Iris pigment epithelial cell (primary cell): ENCODE data around the gene TRIP10.
"Not testable (repeated sequence)": the region's sequence is repeated elsewhere in the genome, so short reads cannot be mapped to it uniquely, and the experiment has no call there.

Experiments used
- DNase-seq: peaks from one replicate; pipeline ENCODE4 v3.0.0-alpha.2; 2011; ENCODE audit warnings: low read depth

The TRIP10 gene

DNA sequence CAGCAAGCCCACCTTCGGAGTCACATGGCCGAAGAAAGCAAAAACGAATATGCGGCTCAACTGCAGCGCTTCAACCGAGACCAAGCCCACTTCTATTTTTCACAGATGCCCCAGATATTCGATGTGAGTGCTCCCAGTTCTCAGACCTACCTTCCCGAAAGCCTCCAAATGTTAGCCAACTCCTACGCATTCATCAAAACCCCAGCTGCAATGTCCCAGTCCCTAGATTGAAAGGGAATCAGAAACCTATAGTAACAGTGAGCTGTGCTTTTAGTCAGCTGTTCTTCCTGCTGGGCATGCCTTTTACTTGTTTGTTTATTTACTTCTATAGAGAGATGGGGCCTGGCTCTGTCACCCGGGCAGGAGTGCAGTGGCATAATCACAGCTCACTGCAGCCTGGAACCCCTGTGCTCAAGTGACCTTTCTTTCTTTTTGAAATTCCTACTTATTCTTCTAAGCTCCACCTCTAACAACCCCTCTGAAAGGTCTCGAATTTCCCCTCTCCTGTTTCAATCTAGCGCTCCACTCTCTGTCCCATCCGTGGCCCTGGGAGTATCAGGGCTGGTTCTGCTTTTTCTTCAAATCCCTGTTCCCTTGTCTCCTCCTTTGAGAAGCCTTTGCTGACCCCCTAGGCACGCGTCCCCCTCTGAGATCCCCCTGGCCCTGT lies 4.4 kb downstream of the TRIP10 start:
- peak; percentile 53 for DNase-seq

DNA sequence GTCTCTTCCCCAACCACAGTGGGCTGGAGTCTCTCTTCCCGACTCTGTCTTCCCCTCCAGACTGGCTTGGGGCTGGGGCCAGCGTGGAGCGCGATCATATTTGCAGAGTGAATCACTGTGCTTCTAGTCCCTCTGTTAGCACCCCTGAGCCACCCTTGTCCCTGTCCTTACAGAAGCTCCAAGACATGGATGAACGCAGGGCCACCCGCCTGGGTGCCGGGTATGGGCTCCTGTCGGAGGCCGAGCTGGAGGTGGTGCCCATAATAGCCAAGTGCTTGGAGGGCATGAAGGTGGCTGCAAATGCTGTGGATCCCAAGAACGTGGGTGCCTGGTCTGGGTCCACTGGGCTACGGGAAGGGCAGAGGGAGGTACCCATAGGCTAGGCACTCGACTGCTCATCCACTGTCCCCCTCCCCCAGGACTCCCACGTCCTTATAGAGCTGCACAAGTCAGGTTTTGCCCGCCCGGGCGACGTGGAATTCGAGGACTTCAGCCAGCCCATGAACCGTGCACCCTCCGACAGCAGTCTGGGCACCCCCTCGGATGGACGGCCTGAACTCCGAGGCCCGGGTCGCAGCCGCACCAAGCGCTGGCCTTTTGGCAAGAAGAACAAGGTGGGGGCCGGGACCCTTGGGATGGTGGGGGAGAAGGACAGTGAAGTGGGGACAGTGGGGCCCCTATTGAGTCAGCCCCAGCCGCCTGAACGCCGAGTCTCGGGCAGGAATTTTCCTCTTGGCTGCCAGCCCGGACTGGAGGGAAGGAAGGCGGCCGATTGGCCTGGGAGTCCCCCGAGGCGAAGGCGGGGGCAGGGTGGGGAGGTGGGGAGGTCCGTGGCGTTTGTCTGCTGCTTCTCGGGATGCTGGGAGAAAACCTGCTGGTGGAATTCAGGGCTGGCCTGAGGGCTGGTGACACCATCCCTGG lies 5.2 kb downstream of the TRIP10 start:
- DNase-seq, result peak; percentile 89

DNA sequence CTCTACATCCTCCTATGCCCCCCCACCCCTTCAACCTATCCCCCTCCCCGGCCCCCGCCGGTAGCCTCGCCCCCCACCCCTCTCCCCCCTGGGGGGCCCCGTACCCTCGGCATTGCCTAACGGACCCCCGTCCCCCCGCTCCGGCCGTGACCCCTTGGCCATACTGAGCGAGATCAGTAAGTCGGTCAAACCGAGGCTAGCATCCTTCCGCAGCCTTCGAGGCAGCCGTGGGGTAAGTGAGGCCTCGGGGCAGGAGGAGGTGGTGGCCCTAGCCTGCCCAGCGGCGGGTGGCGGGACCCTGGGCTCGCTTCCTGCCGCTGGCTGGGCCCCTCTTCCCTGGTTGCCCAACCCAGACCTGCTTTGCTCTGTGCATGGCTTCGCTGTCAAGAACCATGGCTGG lies 6.5 kb downstream of the TRIP10 start:
- no peak for DNase-seq

DNA sequence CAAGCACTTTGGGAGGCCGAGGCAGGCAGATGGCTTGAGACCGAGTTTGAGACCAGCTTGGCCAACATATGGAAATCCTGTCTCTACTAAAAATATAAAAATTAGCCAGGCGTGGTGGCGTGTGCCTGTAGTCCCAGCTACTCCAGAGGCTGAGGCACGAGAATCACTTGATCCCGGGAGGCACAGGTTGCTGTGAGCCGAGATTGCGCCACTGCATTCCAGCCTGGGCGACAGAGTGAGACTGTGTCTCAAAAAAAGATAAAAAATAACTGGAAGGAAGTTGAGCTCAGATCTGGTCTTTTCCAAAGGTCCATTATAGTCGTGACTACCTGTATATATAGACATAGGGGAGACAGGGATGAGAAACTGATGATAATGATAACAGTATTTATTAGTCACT lies 9.1 kb downstream of the TRIP10 start:
- DNase-seq, result not testable (repeated sequence)

DNA sequence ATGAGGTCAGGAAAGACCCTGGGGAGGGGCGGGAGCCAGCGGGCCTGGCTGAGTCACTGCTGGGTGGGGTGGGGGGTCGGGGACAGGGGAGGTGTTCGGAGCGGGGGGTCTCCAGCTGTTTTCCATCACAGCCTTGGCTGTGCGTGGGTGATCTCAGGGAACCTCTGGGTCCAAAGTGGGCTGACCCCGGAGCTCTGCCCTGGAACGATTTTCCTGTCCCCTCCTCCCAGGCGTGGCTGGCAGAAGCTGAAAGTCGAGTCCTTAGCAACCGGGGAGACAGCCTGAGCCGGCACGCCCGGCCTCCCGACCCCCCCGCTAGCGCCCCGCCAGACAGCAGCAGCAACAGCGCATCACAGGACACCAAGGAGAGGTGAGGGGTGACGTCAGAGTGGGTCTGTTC lies 10.6 kb downstream of the TRIP10 start:
- DNase-seq, result no peak

DNA sequence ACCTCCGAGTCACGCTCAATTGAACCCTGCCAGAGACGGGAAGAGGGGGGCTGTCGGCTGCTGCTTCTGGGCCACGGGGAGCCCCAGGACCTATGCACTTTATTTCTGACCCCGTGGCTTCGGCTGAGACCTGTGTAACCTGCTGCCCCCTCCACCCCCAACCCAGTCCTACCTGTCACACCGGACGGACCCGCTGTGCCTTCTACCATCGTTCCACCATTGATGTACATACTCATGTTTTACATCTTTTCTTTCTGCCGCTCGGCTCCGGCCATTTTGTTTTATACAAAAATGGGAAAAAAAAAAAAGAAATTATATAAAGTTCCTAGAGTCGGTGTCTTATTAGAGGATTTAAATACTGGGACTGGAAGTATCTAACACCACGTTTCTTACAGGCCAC lies 11.7 kb downstream of the TRIP10 start:
- no peak for DNase-seq

DNA sequence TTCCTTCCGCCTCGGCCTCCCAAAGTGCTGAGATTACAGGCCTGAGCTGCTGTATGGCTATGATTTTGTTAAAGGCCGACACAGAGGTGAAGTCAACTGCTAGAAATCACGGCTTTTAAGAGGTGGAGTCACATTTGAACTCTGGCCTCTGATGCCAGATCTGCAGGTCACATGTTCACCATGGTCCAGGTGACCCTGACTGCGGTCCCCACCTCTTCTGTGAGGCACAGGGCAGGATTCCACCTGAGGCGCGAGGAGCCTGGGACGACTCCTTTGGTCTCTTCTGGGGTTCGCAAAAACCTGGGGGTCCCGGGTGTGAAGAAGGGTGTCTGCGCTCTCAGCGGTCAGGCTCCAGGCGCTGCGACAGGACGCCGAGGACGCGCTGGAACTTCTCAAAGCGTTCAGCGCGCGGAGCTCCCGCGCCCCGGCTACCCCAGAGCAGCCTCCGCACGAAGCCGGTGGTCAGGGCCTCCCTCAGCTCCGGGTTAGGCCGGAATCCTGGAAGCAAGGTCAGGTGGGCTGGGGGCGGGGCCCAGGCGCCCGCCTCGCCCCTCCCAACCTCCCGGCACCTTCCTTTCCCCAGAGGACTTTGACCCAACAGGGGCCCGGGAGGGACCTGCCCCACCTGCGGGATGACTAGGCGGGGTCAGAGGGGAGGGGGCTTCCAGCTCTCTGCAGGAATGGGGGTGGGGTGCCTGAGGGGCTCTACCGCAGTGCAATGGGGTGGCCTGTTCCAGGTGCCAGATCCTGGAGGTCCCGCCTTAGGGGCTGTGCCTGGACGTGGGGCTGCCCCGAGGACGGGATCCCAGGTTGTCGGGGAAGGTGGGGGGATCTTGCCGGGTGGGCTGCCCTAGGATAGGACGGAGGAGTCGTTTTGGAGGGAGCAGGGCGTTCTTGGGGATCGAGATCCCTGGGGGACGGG lies 13.0 kb downstream of the TRIP10 start:
- DNase-seq, result no peak

DNA sequence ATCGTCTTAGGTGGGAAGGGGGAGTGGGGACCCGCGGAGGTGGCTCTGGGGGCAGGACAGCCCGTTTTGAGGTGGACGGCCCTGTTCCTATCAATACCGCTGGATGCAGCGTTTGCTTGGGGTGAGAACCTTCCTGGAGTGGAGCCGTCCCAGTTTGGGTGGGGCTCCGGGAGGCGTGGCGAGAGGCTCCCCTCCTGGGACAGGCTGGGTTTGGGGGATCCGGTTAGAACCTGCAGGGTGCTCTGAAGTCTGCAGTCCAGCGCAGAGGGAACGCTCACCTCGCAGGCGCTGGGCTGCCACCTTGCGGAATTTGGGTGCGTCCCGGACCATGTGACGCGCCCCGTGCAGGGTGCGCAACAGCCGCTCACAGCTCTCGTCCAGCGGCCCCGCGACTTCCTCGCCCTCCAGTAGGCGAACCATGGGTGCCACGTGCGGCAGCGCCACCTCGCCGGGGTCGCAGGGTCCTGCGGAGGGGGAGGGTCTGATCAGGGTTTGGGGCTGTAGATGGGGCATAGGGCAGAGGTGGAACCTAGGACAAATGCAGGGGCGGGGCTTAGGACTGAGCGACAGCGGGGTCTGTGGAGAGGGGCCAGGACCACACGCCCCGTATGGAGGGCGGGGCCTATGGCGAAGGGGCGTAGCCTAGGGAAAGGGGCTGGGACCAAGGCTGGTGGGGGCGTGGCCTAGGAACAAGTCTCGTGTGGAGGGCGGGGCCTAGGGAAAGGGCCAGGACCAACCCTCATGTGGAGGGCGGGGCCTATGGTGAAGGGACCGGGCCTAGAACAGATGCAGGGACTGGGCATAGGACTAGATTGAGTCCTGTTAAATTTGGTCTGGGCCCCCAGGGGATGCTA lies 13.9 kb downstream of the TRIP10 start:
- peak; percentile 75 for DNase-seq

DNA sequence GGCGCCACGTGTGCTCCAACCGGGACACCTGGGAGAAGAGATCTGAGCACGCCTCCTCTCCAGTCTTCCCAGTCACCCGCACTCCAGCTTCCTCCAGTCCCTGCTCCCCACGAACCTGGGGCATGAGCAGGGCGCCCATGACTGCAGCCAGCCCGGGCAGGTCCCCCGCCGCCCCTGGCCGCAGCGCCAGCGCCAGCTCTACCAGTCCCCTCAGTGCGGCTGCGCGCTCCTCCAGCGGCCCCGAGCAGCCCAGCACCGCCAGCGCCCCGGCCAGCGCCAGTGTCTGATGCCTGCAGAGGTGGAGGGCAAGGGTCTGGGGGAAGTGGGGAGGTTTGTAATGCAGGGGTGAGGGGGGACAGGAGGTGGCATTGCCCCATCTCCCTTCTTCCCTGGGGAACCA lies 14.7 kb downstream of the TRIP10 start:
- DNase-seq, result no peak

DNA sequence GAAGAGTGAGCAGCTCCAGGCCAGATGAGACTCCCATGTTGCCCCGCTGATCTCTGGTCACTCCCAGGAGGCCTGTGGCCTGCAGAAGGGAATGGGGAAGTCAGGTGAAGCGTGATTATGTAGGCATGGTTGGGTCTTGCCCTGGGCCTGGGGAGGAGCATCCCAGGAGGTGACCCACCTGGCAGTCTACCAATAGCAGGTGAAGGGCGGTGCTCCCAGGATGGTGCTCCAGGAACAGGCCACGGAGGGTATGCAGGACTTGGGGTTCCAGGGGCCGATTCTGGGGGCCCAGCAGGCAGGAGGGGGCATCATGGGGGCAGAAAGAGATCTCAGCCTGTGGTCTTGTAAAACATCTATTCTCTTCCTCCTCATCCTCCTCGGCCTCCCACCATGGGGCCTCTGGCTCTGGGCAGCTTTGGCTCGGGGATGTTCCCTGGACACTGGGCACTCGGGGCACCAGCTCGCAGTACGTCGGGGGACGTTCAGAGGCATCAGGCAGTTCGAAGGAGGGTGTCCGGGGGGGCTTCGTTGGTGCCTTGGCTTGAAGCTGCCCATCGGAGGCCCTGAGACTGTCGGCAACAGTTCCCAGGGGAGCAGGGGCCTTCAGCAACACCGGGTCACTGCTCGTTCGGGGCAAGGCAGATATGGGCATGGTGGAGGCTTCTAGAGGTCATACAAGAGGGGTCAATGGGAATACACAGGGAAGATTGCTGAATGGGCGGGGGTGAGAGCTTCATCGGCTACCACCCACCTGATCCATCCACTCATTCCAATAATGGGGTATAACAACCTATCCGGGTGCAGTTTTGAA lies 15.4 kb downstream of the TRIP10 start:
- no peak for DNase-seq

DNA sequence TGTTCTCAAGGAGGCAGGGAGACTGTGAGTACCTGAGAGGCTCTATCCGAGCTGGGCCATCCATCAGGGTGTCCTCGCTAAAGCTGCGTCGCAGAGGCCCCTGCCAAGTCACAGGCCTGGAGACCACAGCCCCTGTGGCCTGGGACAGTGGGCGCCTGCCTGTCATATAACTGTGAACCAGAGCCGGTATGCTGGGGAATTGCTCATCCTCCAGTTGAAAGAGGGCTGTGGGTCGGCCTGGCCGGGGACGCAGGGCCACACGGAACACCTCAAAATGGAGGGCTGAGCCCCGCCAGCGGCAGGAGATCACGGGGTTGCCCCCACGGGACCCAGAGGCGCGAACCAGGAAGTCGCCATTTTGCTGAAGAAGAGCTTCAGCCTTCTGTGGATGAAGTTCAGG lies 21.1 kb downstream of the TRIP10 start:
- no peak for DNase-seq

DNA sequence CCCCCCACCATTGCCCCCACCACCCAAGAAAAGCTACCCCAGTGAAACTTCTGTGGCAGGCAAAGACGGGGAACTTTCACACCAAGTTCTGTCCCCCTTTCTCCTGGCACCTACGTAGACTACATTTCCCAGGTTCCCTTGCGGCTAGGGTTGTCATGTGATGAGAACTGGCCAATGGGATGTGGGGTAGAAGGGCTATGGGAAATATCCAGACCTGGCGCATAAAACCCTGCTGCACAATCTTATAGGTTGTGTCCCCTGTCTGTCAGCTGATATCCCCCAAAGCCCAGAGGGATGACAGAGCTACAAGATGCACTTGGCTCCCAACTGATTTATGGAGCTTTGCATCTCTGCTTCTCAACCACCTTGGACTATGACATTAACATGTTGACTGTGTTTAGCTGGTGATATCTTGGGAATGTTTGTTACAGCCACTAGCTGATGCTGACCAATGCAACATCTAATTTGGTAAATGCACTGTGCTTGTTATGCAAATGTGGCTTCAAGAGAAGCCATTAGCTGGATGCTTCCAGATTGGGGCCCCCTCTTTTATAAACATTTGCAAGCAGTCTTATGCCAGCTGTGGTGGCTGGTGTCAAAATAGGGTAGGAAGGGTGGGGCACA lies 21.7 kb downstream of the TRIP10 start:
- no peak for DNase-seq

DNA sequence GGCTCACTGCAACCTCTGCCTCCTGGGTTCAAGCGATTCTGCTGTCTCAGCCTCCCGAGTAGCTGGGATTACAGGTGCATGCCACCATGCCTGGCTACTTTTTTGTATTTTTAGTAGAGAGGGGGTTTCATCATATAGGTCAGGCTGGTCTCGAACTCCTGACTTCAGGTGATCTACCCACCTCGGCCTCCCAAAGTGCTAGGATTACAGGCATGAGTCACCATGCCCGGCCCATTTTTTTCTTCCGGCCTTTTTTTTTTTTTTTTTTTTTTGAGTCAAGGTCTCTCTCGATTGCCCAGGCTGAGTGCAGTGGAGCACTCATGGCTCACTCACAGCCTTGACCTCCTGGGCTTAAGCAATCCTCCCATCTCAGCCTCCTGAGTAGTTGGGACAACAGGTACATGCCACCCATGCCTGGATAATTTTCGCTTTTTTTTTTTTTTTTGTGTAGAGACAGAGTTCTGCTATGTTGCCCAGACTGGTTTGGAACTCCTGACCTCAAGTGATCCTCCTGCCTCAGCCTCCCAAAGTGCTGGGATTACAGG lies 22.8 kb downstream of the TRIP10 start:
- DNase-seq, result not testable (repeated sequence)

DNA sequence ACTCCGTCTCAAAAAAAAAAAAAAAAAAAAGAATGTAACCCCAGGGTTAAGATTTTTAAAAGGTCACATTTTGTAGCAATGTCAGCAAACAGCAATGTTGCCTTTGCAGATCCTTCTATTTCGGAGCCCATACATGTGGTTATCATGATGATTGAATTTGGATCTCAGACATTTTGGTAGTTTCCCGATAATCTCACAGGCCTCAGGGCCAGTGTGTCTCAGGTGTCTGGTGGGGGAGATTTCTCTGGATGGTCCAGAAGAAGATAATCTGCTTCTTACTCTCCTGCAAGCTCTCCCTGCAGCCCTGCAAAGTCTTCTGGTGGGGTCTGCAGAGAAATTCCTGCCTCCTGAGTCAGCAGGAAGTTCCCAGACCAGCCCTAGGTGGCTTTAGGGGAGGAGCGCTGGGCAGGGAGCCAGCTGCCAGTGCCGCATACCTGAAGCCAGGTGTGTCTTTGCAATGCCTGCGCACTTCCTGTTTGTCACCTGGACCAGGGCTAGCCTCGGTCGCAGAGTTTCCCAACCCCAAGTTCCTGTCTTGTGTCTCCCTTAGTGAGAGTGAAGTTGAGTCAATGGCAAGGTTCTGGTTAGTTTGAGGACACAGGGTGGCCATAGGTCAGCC lies 26.4 kb downstream of the TRIP10 start:
- DNase-seq, result no peak

DNA sequence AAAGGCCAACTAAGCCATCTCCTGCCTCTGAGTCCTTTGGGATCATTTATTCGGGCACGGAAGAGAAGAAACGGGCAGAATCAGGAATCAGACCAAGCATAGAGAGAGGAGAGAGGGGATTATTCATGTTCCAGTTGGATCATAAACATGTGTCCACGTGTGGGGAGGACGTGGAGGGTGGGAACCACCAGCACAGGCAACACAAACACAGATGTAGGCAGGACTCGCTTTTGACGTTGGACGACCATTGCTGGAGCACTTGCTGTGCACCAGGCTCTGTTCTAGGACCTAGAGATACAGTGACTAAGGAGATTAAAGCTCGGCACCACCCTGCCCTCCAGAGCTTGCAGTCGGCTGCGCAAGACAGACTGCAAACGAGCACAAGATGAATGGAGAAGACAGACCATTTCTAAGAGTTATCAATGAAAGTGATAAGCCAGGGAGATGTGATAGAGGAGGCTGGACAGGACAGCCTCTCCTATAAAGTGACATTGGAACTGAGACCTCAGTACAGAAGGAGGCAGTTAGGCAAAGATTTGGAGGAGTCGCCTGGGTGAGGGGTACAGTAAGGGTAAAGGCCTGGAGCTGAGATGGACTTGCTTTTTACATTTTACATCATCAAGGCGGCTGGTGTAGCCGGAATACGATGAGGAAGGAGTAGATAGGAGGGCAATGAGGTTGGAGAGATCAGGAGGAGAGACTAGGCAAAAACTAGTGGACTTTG lies 27.0 kb downstream of the TRIP10 start:
- no peak for DNase-seq

DNA sequence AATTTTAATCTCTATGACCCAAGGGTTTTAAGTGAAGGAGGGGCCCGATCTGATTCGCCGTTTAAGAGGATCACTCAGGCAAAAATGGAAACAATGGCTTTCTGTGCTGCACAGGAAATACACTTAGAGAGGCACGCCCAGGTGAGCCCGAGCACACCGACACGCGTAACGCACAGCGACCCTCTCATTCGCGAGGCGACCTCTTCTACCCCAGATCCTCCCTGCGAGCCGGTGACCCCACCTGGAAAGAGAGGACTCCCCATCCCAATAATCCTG lies 27.5 kb downstream of the TRIP10 start:
- DNase-seq, result no peak

DNA sequence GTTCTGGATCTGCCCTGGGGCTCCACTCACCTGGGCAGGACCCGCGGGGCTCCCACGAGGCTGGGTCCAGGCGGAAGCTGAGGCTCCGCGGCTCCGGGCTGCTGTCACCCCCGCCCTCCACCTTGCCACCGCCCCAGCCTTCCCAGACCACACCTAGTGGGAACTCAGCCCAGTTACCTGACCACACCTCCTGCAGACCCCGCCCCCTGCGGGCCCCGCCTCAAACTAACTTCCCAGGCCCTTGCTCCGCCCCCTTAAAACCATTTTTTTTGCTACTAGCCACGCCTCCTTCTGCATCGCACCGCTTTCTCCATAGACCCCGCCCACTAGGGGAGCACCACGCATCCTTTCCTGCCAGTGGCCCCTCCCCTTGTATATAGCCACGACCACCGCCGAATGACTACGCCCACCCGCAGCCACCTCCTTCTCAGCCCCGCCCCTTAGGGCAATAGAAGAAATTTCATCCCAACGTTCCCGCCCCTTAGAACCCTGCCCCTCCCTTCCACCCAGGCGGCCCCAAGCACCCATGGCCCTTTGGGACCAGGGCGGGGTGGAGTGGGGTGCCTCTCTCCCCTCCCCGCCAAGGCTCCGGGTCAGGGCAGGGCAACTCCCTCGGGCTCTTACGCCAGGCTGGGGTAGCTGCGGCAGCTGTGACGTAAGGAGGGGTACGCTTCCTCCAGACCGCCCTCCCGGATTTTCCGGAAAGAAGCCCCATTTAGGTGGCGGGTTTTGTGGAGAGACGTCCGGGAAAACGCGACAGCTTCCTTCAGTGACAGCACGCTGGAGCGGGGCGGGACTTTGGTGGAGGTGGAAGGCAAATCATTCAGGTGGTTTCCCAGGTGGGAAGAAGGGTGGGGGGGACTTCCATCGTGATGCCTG lies 28.1 kb downstream of the TRIP10 start, which contains the start of gene SH2D3A:
TSS of gene SH2D3A (minus strand) at position 79 of the 879 bp plus-strand sequence. CDS start 3,687 bp downstream, outside the sequence.
- DNase-seq, result peak; percentile 35
